ENCODE results near the gene NTM.

The NTM gene

DNA sequence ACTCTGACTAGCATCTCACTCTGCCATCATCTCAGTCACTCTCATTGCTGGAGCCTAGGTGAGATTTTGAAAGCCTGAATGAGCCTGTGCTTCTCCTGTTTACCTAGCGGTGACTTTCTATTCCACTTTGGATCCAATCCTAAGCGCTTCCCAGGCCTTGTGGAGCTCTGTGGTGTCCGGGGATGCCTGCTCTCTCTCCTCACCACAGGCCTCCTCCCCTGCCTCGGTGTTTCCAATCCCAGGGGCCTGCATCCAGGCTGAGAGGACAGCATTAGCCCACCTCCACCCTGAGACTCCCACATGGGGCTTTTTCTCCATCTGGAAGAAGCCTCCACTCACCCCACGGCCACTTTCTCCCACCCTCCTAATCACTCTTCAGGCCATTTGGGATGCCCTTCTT lies 380.3 kb downstream of the NTM start:
- POLR2A ChIA-PET: no interaction called here
- TF ChIP-seq FOXA1 (IDR thresholded peaks at IDR 0.05) (no peak), NFRKB (IDR thresholded peaks at IDR 0.05) (no peak), SUZ12 (IDR thresholded peaks at IDR 0.05) (no peak), L3MBTL2 (conservative IDR thresholded peaks at IDR 0.05) (no peak), ZNF384 (IDR thresholded peaks at IDR 0.05) (no peak), TARDBP (IDR thresholded peaks at IDR 0.05) (no peak), BHLHE40 (IDR thresholded peaks at IDR 0.05; ENCODE audit: borderline replicate concordance) (no peak), FOXM1 (IDR thresholded peaks at IDR 0.05; ENCODE audit: borderline replicate concordance) (no peak)
- CTCF ChIA-PET: no interaction called here
- DNase-seq (ENCODE audit: extremely low spot score): no peak

DNA sequence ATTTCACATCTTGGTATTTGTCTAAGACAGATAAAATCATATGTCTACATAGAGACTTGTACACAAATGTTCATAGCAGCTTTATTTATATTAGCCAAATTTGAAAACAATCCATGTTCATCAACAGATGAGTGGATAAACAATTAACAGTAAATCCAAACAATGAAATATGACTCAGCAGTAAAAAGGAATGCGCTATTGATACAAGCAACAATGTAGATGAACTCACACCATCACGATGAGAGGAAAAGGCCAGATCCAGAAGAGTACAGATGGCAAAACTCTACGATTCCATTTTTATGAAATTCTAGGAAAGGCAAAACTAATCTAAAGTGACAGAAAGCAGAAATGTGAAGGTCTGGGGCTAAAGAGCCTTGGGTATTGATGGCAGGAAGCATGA lies 384.3 kb downstream of the NTM start:
- ChIA-PET CTCF (no interaction called here), POLR2A (no interaction called here)
- no peak for DNase-seq (ENCODE audit: extremely low spot score)
- no peak for TF ChIP-seq TARDBP (IDR thresholded peaks at IDR 0.05)

DNA sequence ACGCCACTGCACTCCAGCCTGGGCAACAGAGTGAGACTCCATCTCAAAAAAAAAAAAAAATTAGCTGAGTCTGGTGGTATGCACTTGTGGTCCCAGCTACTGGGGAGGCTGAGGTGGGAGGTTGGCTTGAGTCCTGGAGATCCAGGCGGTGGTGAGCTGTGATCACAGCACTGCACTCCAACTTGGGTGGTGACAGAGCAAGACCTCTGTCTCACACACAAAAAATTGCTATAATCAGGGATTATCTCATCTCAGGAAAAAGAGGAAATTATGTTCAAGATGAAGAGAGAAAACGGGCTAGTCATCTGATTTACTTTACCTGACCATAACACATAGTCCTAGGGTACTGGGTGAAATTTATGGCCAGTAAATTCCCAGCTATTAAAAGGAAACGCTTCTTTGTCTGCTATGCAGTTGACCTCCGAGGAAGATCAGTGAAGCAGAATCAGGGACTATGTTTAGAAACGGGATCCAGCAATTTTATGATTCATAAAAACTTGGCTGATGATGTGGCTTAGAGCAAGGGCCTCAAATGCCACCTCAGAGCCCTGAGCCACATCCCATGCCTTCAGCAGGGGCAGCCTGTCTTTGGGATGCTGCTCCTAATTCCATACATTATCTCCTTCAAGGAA lies 386.2 kb downstream of the NTM start:
- no peak for DNase-seq (ENCODE audit: extremely low spot score)
- ChIA-PET POLR2A (no interaction called here), CTCF (interaction anchor here (0.9 kb wide), 1 partner anchor 8 kb away, joined by 4 read pairs; no protein-coding TSS in a partner anchor)
- TF ChIP-seq HDGF (IDR thresholded peaks at IDR 0.05; ENCODE audit: borderline replicate concordance): no peak
- no peak for TF ChIP-seq ARNT (IDR thresholded peaks at IDR 0.05)
- TF ChIP-seq FOXA1 (IDR thresholded peaks at IDR 0.05): no peak
- TF ChIP-seq FOXM1 (IDR thresholded peaks at IDR 0.05; ENCODE audit: borderline replicate concordance): no peak
- no peak for TF ChIP-seq FOXK2 (IDR thresholded peaks at IDR 0.05)
- no peak for TF ChIP-seq BHLHE40 (IDR thresholded peaks at IDR 0.05; ENCODE audit: borderline replicate concordance)
- no peak for TF ChIP-seq NFRKB (IDR thresholded peaks at IDR 0.05)
- TF ChIP-seq ZNF384 (IDR thresholded peaks at IDR 0.05): no peak
- no peak for TF ChIP-seq ELF4 (IDR thresholded peaks at IDR 0.05)
- no peak for TF ChIP-seq L3MBTL2 (conservative IDR thresholded peaks at IDR 0.05)

DNA sequence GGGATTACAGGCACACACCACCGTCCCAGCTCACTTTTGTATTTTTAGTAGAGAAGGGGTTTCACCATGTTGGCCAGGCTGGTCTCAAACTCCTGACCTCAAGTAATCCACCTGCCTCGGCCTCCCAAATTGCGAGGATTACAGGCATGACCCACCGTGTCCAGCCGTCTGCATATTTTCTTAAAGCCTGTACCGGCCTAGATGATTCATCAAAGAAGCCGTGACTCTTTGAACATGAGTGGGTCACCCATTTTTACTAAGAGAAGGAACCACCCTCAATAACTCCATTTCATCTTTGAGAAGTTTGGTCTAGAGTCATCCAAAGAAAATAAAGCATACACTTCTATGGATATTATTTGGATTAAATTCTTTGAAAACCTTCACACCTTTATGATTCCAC lies 388.3 kb downstream of the NTM start:
- TF ChIP-seq, protein P1, sequence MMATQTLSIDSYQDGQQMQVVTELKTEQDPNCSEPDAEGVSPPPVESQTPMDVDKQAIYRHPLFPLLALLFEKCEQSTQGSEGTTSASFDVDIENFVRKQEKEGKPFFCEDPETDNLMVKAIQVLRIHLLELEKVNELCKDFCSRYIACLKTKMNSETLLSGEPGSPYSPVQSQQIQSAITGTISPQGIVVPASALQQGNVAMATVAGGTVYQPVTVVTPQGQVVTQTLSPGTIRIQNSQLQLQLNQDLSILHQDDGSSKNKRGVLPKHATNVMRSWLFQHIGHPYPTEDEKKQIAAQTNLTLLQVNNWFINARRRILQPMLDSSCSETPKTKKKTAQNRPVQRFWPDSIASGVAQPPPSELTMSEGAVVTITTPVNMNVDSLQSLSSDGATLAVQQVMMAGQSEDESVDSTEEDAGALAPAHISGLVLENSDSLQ (IDR thresholded peaks at IDR 0.05): no peak
- TF ChIP-seq ELF4 (IDR thresholded peaks at IDR 0.05) (no peak), ARNT (IDR thresholded peaks at IDR 0.05) (no peak)
- ChIA-PET CTCF (interaction anchor here (0.6 to 0.8 kb wide), 2 partner anchors 12 to 1546 kb away, joined by 5 to 6 read pairs; no protein-coding TSS in a partner anchor), POLR2A (no interaction called here)
- DNase-seq (ENCODE audit: extremely low spot score): no peak

DNA sequence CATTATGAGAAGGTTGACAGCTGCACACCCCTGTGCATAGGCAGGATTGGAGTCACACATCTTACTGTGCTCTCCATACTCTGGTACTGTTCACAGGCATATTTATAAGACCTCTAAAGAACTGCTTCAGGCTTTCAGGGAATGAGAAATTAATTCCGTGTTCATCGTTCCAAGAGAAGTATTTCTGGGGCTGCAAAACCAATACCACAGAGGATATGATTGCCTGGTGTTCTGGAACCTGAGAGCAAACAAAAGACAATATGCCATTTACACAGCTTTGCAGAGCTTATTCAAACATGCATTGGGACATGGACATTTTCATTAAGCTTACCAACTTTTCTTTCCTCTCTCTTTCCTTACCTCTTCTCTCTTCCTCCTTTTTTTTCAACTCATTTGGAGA lies 388.7 kb downstream of the NTM start:
- CTCF ChIA-PET: interaction anchor here (0.8 kb wide), 1 partner anchor 1546 kb away, joined by 6 read pairs; no protein-coding TSS in a partner anchor
- TF ChIP-seq ELF4 (IDR thresholded peaks at IDR 0.05) (no peak), BHLHE40 (IDR thresholded peaks at IDR 0.05; ENCODE audit: borderline replicate concordance) (no peak), CTBP1 (IDR thresholded peaks at IDR 0.05; ENCODE audit: borderline replicate concordance) (no peak), LEF1 (IDR thresholded peaks at IDR 0.05; ENCODE audit: borderline replicate concordance) (no peak), ARNT (IDR thresholded peaks at IDR 0.05) (no peak), HDGF (IDR thresholded peaks at IDR 0.05; ENCODE audit: borderline replicate concordance) (no peak), SUZ12 (IDR thresholded peaks at IDR 0.05) (no peak), SP1 (IDR thresholded peaks at IDR 0.05) (no peak), FOXK2 (IDR thresholded peaks at IDR 0.05) (no peak)
- DNase-seq (ENCODE audit: extremely low spot score): no peak
- POLR2A ChIA-PET: no interaction called here

DNA sequence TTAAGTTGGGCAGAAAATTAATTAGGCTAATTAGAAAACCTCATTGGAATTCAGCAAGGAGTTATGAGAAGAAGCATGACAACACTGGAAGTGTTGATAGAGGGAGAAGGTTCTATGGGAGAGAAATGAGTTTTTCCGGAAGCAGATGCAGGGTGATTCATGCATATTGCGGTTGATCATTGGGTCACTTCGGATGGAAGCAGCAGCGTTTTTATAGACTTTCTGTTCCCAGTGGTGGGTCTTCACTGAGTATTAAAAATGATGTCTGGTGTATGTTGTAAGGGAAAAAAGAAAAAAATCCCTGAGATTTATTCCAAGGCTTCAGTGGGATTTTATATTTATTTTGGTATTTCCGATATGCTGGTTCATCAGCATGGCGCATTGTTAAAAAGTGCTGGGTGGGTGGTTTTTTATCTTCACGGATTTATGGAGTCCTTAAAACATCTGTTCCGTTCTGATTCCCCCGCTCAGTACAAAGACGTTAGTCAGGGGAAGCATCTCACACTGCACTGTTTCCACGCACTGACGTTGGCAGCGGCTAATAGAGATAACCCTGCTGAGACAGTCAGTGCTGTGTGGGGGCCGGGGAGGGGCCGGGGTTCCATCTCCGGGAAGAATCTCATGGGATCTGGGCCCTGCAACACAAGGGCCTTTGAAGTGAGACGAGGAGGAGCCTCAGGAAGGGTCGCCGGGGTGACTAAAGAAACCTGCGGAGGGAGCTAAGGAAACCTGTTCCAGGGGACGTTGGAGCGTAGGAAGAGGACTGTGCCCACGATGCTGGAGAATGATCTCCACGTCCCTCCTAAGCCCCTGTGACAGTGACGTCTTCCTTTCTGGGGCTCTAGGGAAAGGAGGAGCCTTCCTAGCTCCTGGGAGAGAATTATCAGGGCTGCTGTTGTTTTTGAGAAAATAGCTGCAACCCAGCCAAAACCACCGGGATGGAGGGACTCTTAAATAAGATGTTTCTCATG lies 390.0 kb downstream of the NTM start:
- no peak for TF ChIP-seq SP1 (IDR thresholded peaks at IDR 0.05)
- no peak for TF ChIP-seq SUZ12 (IDR thresholded peaks at IDR 0.05)
- no peak for TF ChIP-seq FOXA1 (IDR thresholded peaks at IDR 0.05)
- no peak for TF ChIP-seq ARNT (IDR thresholded peaks at IDR 0.05)
- TF ChIP-seq CTBP1 (IDR thresholded peaks at IDR 0.05; ENCODE audit: borderline replicate concordance): no peak
- no peak for TF ChIP-seq FOXM1 (IDR thresholded peaks at IDR 0.05; ENCODE audit: borderline replicate concordance)
- no peak for TF ChIP-seq TARDBP (IDR thresholded peaks at IDR 0.05)
- no peak for TF ChIP-seq L3MBTL2 (conservative IDR thresholded peaks at IDR 0.05)
- no peak for TF ChIP-seq LEF1 (IDR thresholded peaks at IDR 0.05; ENCODE audit: borderline replicate concordance)
- TF ChIP-seq ZNF384 (IDR thresholded peaks at IDR 0.05): no peak
- no peak for TF ChIP-seq HDGF (IDR thresholded peaks at IDR 0.05; ENCODE audit: borderline replicate concordance)
- TF ChIP-seq BHLHE40 (IDR thresholded peaks at IDR 0.05; ENCODE audit: borderline replicate concordance): no peak
- TF ChIP-seq FOXK2 (IDR thresholded peaks at IDR 0.05): no peak
- no peak for TF ChIP-seq ELF4 (IDR thresholded peaks at IDR 0.05)
- TF ChIP-seq, protein P1 (IDR thresholded peaks at IDR 0.05): no peak
- TF ChIP-seq NFRKB (IDR thresholded peaks at IDR 0.05): no peak
- no peak for DNase-seq (ENCODE audit: extremely low spot score)
- ChIA-PET POLR2A (no interaction called here), CTCF (interaction anchor here (1.1 kb wide), 1 partner anchor 12 kb away, joined by 4 read pairs; no protein-coding TSS in a partner anchor)
